ENCODE data around the gene RSPH3. TPM values are rescaled to one million over a fixed set of nuclear protein-coding genes. Genes with fewer than 3 reads are reported as not detected.

Gene RSPH3, protein sequence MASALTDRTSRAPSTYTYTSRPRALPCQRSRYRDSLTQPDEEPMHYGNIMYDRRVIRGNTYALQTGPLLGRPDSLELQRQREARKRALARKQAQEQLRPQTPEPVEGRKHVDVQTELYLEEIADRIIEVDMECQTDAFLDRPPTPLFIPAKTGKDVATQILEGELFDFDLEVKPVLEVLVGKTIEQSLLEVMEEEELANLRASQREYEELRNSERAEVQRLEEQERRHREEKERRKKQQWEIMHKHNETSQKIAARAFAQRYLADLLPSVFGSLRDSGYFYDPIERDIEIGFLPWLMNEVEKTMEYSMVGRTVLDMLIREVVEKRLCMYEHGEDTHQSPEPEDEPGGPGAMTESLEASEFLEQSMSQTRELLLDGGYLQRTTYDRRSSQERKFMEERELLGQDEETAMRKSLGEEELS
- 4.0 and 5.4 TPM in 2 replicates for total RNA-seq

DNA sequence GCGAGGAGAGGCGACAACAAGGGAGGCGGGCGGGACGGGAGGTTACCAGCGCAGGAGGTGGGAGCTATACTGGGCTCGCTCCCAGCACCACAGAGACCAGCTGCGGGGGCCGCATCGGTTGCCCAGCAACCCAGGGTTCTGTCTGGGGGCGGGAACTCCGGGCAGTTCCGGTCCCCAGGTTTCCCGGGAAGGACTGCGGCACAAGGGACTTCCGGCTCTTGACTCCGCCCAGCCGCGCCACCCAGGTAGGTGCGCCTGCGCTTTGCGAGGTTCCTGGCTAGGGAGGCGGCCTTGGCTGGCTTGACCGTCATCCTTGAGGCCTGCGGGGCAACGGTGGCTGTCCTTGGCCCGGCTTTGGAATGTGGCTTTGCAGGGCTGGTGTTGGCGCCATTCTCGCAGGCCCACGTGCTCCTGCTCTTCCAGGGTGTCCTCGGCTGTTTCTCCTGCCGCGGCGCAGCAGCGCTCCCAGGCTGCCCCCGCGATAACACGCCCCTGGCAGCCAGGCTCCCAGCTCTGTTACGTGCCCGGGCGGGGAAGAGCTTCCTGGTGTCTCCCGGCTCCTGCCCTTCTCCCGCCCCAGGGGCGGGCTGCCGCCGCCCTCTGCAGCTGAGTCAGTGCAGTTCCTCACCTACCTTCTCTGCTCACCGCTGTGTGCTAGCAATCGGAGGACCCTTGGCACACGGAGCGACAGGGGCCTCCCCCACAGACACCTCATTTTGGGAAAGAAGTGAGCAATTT is at the start of gene RSPH3:
Gene RSPH3 (minus strand): TSS at position 537 of the 738 bp plus-strand sequence. CDS start 652 bp downstream, outside the sequence.

DNA sequence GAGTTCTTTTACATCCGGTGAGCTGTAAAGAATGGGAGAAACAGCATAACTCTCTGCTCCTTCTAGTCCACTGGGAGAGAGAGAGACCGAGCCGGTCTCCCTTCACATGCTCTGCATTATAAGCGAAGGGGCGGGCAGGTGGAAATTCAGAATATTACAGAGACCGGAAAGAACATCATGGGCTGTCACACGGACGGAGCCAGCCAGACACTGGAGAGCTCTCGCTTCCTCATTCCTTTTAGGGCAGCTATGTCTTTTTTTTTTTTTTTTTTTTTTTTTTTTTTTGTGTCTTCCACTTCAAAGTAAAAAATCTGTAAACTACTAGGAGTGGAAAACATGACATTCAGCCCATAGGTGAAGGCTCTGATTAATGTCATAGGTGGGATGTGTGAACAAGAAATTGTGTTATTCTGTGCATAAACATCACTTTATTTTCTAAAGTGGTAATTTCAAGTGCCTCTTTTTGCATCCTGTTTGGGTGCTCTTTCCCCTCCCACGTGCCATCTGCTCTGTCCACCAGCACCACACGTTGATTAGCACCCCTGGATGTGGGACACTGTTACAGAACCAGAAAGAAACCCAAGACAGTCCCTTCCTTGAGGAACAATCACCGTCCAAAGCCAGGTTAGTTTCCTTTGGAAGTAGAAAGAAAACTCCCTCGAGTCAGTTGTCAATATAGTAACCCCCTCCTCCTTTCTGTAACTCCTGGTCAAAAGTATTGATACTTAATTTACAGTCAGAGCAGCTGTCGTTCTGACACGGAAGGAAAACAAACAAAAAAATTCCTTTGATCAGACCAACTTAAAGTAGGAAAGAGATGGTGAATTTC is 45.1 kb upstream of the RSPH3 start, which contains the start of gene TAGAP:
Gene TAGAP (minus strand): TSS at position 93 of the 829 bp plus-strand sequence. CDS start 845 bp downstream, outside the sequence.

Other genes with a start within 250 kb of the RSPH3 start
- 55.8 and 127 TPM in 2 replicates for gene EZR, start 180.8 kb downstream of the RSPH3 start, total RNA-seq
- not detected in 2 replicates for gene TAGAP, start 44.8 kb upstream of the RSPH3 start, total RNA-seq
- gene FNDC1, start 169.2 kb upstream of the RSPH3 start, total RNA-seq = 0.19 and 1.1 TPM in 2 replicates